ENCODE measurements around the gene PPCDC.
A peak's percentile ranks its signal among the peaks of the same experiment; 100 is the strongest.

The PPCDC gene

DNA sequence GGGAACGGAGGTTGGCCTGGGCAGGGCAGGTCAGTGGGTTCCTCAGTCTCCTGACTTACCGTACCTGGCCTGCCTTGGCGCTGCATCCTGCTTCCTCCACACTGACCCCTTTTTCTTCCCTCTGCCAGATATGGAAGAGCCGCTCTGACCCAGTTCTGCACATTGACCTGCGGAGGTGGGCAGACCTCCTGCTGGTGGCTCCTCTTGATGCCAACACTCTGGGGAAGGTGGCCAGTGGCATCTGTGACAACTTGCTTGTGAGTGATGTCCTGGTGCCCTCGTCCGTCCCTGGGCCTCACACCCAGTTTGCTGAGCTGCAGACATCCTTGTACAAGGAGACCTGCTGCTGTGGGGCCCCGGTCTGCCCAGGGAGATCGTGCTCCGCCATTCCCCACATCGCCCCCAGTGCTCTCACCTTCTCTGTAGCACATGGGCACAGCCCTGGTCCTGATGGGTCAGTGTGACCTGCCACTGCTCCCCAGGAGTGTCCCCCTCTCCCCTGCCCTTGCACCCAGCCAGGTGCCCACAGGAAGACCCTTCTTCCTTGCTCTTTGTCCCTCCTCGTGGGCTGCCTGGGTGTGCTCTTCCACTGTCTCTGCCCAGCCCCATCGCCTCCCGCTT is 21.0 kb downstream of the PPCDC start:
- TF ChIP-seq, protein P1, sequence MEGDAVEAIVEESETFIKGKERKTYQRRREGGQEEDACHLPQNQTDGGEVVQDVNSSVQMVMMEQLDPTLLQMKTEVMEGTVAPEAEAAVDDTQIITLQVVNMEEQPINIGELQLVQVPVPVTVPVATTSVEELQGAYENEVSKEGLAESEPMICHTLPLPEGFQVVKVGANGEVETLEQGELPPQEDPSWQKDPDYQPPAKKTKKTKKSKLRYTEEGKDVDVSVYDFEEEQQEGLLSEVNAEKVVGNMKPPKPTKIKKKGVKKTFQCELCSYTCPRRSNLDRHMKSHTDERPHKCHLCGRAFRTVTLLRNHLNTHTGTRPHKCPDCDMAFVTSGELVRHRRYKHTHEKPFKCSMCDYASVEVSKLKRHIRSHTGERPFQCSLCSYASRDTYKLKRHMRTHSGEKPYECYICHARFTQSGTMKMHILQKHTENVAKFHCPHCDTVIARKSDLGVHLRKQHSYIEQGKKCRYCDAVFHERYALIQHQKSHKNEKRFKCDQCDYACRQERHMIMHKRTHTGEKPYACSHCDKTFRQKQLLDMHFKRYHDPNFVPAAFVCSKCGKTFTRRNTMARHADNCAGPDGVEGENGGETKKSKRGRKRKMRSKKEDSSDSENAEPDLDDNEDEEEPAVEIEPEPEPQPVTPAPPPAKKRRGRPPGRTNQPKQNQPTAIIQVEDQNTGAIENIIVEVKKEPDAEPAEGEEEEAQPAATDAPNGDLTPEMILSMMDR (IDR thresholded peaks at IDR 0.05; ENCODE audit: extremely low read depth, insufficient read depth, missing control alignments): no peak
- in situ Hi-C loops (cut with MboI; ENCODE audit: low pct_unique_long_range_greater_than_20kb, low sequenced_read_pairs, unreplicated experiment): no loop called here

DNA sequence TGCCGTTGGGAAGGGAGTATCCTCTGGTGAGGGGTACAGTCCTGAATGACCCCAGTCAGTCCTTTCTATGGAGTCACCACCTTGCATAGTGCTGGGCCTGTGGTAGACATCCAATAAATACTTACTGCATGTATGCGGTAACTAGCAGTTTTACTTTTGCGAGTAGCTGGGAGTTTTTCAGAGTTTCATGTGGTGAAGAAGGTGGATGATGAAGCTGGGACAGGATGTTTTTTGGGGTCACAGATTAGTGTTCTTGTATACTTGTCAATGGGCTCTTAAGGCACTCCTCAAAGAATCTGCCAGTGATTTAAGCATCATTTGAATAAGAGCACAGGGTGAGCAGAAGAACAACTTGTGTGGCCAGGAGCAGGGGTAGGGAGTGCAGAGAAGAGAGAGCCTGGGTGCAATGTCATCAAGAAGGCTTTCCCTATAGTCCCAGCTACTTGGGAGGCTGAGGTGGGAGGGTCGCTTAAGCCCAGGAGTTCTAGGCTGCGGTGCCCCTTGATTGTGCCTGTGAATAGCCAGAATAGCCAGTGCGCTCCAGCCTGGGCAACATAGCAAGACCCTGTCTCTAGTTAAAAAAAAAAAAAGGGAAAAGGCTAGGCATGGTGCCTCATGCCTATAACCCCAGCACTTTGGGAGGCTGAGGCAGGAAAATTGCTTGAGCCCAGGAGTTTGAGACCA is 22.1 kb downstream of the PPCDC start:
- peak; percentile 48 for DNase-seq (ENCODE audit: low spot score)
- TF ChIP-seq, protein P1 (IDR thresholded peaks at IDR 0.05; ENCODE audit: extremely low read depth, insufficient read depth, missing control alignments): no peak
- in situ Hi-C loops (cut with MboI; ENCODE audit: low pct_unique_long_range_greater_than_20kb, low sequenced_read_pairs, unreplicated experiment): no loop called here

More for the DNA sequence above, 21.0 kb downstream of the PPCDC start:
- no peak for DNase-seq (ENCODE audit: low spot score)

DNA sequence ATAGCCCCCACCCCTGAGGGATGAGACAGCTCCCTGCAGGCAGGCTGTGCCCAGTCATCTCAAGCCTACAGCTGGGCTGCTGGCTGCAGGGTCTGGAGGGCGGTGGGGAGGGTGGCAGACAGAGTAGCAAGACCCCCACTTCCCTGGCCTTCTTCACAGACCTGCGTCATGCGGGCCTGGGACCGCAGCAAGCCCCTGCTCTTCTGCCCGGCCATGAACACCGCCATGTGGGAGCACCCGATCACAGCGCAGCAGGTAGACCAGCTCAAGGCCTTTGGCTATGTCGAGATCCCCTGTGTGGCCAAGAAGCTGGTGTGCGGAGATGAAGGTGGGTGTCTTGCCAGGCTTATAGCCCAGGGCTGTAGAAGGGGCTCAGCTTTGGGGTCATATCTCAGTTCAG is 25.0 kb downstream of the PPCDC start:
- in situ Hi-C loops (cut with MboI; ENCODE audit: low pct_unique_long_range_greater_than_20kb, low sequenced_read_pairs, unreplicated experiment): no loop called here
- no peak for DNase-seq (ENCODE audit: low spot score)
- TF ChIP-seq, protein P1 (IDR thresholded peaks at IDR 0.05; ENCODE audit: extremely low read depth, insufficient read depth, missing control alignments): no peak

DNA sequence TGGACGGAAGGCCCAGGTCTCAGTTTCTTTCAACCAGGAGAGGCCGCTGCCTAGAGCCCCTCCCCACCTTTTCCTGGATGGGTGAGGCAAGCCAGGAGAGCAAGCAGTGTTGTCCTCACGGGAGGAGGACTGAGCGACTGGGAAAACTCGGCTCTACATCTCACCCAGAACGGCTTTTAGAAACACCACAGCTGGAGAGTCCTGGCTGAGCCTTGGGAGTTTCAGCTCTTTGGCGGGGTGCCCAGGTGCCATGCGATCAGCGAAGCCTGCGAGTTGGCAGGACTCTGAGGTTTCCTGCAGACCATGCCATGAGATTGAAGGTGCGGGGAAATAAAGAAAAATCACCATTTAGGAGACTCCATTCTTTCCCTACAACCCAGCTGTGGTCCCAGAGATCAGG is 26.0 kb downstream of the PPCDC start:
- DNase-seq (ENCODE audit: low spot score): no peak

DNA sequence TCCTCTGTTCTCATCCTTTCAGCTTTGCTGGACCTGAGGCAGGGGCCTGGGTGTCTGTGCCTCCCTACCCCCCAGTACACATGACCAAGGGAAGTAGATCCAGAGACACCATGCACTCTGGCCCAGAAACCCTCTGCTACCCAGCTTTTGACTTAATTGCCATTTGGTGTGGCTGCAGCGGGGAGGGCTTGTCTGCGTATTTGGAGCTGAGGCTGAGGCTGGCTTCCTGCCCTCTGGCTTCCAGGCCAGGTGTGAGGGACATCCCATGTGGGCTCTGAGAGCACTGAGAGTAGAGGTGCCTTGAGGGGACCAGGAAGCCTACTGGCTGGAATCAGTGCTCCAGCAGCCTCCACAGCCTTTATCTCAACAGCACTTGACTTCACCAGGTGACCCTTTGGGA is 26.9 kb downstream of the PPCDC start:
- TF ChIP-seq, protein P1 (IDR thresholded peaks at IDR 0.05; ENCODE audit: extremely low read depth, insufficient read depth, missing control alignments): no peak
- no peak for DNase-seq (ENCODE audit: low spot score)
- in situ Hi-C loops (cut with MboI; ENCODE audit: low pct_unique_long_range_greater_than_20kb, low sequenced_read_pairs, unreplicated experiment): no loop called here

More for the DNA sequence above, 26.0 kb downstream of the PPCDC start:
- TF ChIP-seq, protein P1 (IDR thresholded peaks at IDR 0.05; ENCODE audit: extremely low read depth, insufficient read depth, missing control alignments): no peak
- in situ Hi-C loops (cut with MboI; ENCODE audit: low pct_unique_long_range_greater_than_20kb, low sequenced_read_pairs, unreplicated experiment): no loop called here

DNA sequence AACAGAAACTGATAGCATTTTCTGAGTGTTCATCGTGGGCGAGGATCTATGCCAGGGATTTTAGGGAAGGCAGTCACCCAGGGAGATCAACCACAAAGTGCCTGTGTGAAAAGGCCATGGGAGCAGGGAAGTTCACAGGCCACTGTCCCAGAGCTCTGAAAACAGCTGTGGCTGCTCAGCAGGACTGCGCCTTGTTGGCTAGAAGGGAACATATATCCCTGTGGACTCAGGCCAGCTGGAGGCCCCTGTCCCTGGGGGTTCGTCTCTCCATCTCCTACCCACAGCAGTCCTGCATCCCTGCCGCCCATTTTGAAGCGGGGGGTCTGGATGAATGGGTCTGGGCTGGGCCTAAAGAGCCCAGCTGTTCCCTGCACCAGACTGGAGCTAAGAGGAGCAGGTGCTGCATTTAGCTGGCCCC is 27.8 kb downstream of the PPCDC start:
- TF ChIP-seq, protein P1 (IDR thresholded peaks at IDR 0.05; ENCODE audit: extremely low read depth, insufficient read depth, missing control alignments): no peak
- no peak for DNase-seq (ENCODE audit: low spot score)
- in situ Hi-C loops (cut with MboI; ENCODE audit: low pct_unique_long_range_greater_than_20kb, low sequenced_read_pairs, unreplicated experiment): no loop called here
